ENCODE results near the gene GANC. TPM values are rescaled to one million over a fixed set of nuclear protein-coding genes. Genes with fewer than 3 reads are reported as not detected.

Gene GANC, protein sequence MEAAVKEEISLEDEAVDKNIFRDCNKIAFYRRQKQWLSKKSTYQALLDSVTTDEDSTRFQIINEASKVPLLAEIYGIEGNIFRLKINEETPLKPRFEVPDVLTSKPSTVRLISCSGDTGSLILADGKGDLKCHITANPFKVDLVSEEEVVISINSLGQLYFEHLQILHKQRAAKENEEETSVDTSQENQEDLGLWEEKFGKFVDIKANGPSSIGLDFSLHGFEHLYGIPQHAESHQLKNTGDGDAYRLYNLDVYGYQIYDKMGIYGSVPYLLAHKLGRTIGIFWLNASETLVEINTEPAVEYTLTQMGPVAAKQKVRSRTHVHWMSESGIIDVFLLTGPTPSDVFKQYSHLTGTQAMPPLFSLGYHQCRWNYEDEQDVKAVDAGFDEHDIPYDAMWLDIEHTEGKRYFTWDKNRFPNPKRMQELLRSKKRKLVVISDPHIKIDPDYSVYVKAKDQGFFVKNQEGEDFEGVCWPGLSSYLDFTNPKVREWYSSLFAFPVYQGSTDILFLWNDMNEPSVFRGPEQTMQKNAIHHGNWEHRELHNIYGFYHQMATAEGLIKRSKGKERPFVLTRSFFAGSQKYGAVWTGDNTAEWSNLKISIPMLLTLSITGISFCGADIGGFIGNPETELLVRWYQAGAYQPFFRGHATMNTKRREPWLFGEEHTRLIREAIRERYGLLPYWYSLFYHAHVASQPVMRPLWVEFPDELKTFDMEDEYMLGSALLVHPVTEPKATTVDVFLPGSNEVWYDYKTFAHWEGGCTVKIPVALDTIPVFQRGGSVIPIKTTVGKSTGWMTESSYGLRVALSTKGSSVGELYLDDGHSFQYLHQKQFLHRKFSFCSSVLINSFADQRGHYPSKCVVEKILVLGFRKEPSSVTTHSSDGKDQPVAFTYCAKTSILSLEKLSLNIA (N-terminal part only)
- total RNA-seq: 10.6 and 17.5 TPM in 2 replicates

DNA sequence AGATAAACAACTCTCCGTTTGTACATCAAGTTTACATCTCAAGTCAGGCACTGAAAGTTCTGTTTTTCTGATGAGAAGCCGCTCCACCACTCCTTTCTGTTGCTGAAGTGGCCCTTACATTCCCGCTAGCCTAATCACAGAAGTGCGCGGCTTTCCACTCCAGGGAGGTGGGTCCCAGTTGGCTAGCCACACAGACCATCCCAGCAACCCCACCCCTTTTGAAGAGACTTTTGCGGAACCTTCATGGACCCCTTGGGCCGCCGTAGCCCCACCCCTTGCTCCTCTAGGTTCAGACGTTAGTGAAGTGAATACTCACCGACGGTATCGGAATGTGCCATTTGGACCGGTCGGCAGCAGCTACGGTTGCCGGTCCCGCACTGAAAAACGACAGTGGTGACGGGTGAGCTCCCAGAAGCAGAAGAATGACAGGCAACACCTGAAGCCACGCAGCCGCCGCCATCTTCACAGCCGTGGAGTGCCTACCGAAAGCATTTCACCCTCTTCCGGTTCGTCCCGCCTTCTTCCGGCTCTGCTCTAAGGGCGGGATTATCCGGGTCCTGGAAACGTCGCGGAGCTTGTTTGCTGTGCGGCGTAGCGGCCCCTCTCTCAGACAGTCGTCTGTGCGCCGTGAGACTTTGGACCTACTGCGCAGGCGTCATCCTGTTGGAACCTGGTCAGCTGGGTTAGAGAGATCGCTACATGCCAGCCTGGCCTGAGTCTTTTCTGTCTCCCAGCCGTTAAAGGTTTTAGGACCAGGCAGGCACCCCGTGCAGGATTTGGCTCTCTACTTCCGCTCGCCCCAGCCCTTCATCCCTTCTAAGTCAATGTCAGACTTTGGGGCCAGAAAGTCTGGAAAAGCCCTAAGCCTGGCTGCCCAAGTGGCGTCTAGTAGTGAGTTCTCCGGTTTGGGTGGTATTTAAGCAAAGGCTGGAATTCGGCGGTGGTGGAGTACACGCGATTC lies at the start of gene GANC, which contains the start of gene TMEM87A:
Gene GANC, plus strand, starts transcription at position 263 of the 961 bp plus-strand sequence. CDS start 1,281 bp downstream, outside the sequence.
Gene TMEM87A, minus strand, starts transcription at position 495 of the 961 bp plus-strand sequence. Its CDS starts 35 bp downstream, at position 460.

DNA sequence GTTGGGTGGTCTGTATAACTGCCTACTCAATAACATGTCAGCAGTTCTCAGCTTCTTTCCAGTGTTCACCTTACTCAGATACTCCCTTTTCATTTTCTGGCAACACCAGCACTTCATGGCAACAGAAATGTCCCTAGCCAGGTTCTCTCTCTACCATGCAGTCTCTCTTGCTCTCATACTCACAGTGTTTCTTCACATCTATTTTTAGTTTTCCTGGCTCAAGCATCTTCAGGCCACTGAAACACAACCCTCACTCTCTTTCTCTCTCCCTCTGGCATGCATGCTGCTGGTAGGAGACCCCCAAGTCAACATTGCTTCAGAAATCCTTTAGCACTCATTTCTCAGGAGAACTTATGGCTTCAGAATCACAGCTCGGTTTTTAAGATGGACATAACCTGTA lies 86.2 kb downstream of the GANC start, which contains the start of gene CAPN3:
Gene CAPN3, plus strand, starts transcription at position 253 of the 400 bp plus-strand sequence. CDS start 305 bp downstream, outside the sequence.

Other genes starting within 250 kb of the GANC start
- not detected in 2 replicates for gene PLA2G4D, start 178.6 kb upstream of the GANC start, total RNA-seq
- gene PLA2G4F, start 116.6 kb upstream of the GANC start, total RNA-seq: not detected in 2 replicates
- gene VPS39, start 64.9 kb upstream of the GANC start, total RNA-seq: 27.2 and 59.6 TPM in 2 replicates
- gene TMEM87A, start 232 bp downstream of the GANC start, total RNA-seq: 27.2 and 44.6 TPM in 2 replicates
- gene CAPN3, start 86.3 kb downstream of the GANC start, total RNA-seq: 0.26 and 2.2 TPM in 2 replicates
- gene ZNF106, start 217.9 kb downstream of the GANC start, total RNA-seq: 26.1 and 32.2 TPM in 2 replicates
- 59.4 and 70.7 TPM in 2 replicates for gene SNAP23, start 222.4 kb downstream of the GANC start, total RNA-seq

All from epithelial cell of alveolus of lung (primary cell).